ENCODE results near the gene ZFHX3.

The ZFHX3 gene

GRCh38 chr16:72764015-72764654, 283.8 kb downstream of the ZFHX3 start:
- no peaks in the 10 kb centered on the region for H3K36me3 ChIP-seq
- no peak overlapping the region; the same call in 1 of the 2 replicates for H3K4me3 ChIP-seq
- peak overlapping the region; percentile 25; the same call in 1 of the 2 replicates for H3K27ac ChIP-seq
- peak overlapping the region; percentile 15; the same call in 1 of the 2 replicates for H3K9ac ChIP-seq
- H3K4me2 ChIP-seq: peak overlapping the region; percentile 67
- no peaks in the 10 kb centered on the region for H4K20me1 ChIP-seq
- peaks cover 40% of the 10 kb centered on the region for H3K4me1 ChIP-seq
- no peaks in the 10 kb centered on the region for H3K27me3 ChIP-seq
- no peak for TF ChIP-seq Cebpa-rat (IDR thresholded peaks at IDR 0.05)
- peaks cover 3% of the 10 kb centered on the region for H3K9me3 ChIP-seq

GRCh38 chr16:72760581-72760980, 287.3 kb downstream of the ZFHX3 start:
- Histone ChIP-seq H4K20me1 (no peaks in the 10 kb centered on the region), H3K4me2 (no peak overlapping the region), H3K9me3 (peaks cover 32% of the 10 kb centered on the region), H3K36me3 (no peaks in the 10 kb centered on the region), H3K4me1 (peaks cover 35% of the 10 kb centered on the region), H3K27me3 (no peaks in the 10 kb centered on the region), H3K9ac (no peak overlapping the region), H3K27ac (no peak overlapping the region), H3K4me3 (no peak overlapping the region)
- TF ChIP-seq Cebpa-rat (IDR thresholded peaks at IDR 0.05): no peak

- TF ChIP-seq Cebpa-rat (IDR thresholded peaks at IDR 0.05): no peak
Measured at GRCh38 chr16:72753881-72754280, 294.0 kb downstream of the ZFHX3 start.

GRCh38 chr16:72752004-72752695, 295.8 kb downstream of the ZFHX3 start:
- Histone ChIP-seq H3K4me1 (no peaks in the 10 kb centered on the region), H3K9ac (no peak overlapping the region), H3K27me3 (no peaks in the 10 kb centered on the region), H3K4me3 (no peak overlapping the region), H3K9me3 (peaks cover 18% of the 10 kb centered on the region), H3K27ac (no peak overlapping the region), H3K4me2 (no peak overlapping the region), H4K20me1 (no peaks in the 10 kb centered on the region), H3K36me3 (no peaks in the 10 kb centered on the region)
- no peak for TF ChIP-seq Cebpa-rat (IDR thresholded peaks at IDR 0.05)

More at GRCh38 chr16:72753881-72754280, 294.0 kb downstream of the ZFHX3 start:
- Histone ChIP-seq H4K20me1 (no peaks in the 10 kb centered on the region), H3K36me3 (no peaks in the 10 kb centered on the region), H3K27me3 (no peaks in the 10 kb centered on the region), H3K4me3 (no peak overlapping the region), H3K27ac (no peak overlapping the region), H3K4me2 (no peak overlapping the region), H3K9ac (no peak overlapping the region), H3K4me1 (no peaks in the 10 kb centered on the region), H3K9me3 (peaks cover 34% of the 10 kb centered on the region)

DNA sequence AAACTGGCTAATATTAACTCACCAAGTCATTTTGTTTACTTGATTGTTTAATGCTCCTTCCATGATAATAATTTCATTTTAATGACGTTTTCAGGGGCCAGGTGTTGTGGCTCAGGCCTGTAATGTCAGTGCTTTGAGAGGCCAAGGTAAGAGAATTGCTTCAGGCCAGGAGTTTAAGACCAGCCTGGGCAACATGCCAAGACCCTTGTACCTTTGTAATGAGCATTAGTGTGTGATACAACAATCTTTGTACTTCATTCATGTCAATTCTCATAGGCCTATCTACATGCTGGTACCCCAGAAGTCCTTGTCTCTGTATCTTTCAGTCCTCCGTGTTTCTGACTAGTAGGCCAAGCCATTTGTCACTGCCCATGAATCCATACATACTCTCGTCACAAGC, 296.9 kb downstream of the ZFHX3 start:
- Histone ChIP-seq H3K4me3 (no peak overlapping the region), H3K4me2 (no peak overlapping the region), H3K9ac (no peak overlapping the region), H3K27ac (no peak overlapping the region), H3K9me3 (peaks cover 10% of the 10 kb centered on the region), H3K27me3 (no peaks in the 10 kb centered on the region), H4K20me1 (no peaks in the 10 kb centered on the region), H3K36me3 (no peaks in the 10 kb centered on the region), H3K4me1 (no peaks in the 10 kb centered on the region)
- TF ChIP-seq Cebpa-rat (IDR thresholded peaks at IDR 0.05): no peak

- Histone ChIP-seq H3K4me2 (no peak overlapping the region), H3K9me3 (no peaks in the 10 kb centered on the region), H3K27me3 (no peaks in the 10 kb centered on the region), H4K20me1 (no peaks in the 10 kb centered on the region), H3K4me1 (no peaks in the 10 kb centered on the region), H3K4me3 (no peak overlapping the region), H3K9ac (no peak overlapping the region), H3K27ac (no peak overlapping the region), H3K36me3 (no peaks in the 10 kb centered on the region)
- no peak for TF ChIP-seq Cebpa-rat (IDR thresholded peaks at IDR 0.05)
Measured at GRCh38 chr16:72749091-72749490, 298.8 kb downstream of the ZFHX3 start.

DNA sequence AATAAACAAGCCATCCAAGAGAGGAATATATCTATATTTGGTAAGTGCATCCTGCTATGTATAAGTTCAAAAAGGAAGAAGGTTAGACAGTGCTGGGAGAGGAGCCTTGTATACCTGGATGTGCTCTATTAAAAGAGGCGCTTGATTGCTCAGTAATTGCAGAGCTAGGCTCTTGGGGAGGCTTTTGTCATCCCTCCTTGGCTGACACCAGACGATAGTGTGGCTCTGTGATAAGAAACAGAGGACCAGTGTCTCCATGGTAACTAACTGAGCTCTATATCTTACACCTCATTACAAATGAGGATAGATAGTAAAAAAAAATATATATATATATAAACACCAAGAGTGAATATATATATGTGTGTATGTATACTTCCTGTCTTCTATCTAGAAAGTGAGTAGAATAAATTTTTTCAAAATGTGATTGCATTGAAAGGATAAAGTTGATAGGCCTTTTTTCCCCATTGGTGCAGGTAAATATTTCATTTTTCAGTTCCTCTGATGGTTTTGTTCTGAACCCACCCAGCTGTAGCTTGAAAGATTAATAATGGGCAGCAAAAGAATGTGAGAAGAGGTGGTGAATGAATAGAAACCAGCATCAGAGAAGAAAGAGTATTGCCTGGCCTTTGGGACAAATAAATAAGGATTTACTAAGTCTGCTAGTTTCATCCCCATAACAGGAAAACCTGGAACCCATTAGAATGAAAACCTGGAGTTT, 303.7 kb downstream of the ZFHX3 start:
- Histone ChIP-seq H3K4me1 (no peaks in the 10 kb centered on the region), H3K9ac (no peak overlapping the region), H4K20me1 (no peaks in the 10 kb centered on the region), H3K4me2 (no peak overlapping the region), H3K27ac (no peak overlapping the region), H3K9me3 (peaks cover 6% of the 10 kb centered on the region; the same call in 1 of the 2 replicates), H3K27me3 (no peaks in the 10 kb centered on the region), H3K36me3 (no peaks in the 10 kb centered on the region), H3K4me3 (no peak overlapping the region)
- no peak for TF ChIP-seq Cebpa-rat (IDR thresholded peaks at IDR 0.05)

- H3K9me3 ChIP-seq: peaks cover 6% of the 10 kb centered on the region; the same call in 1 of the 2 replicates
- H3K4me3 ChIP-seq: no peak overlapping the region
- no peak for TF ChIP-seq Cebpa-rat (IDR thresholded peaks at IDR 0.05)
- H3K4me2 ChIP-seq: no peak overlapping the region
- H3K36me3 ChIP-seq: no peaks in the 10 kb centered on the region
- H3K27ac ChIP-seq: no peak overlapping the region
- H3K4me1 ChIP-seq: no peaks in the 10 kb centered on the region
- no peaks in the 10 kb centered on the region for H4K20me1 ChIP-seq
- no peaks in the 10 kb centered on the region for H3K27me3 ChIP-seq
- H3K9ac ChIP-seq: no peak overlapping the region
Measured at GRCh38 chr16:72743011-72743761, 304.7 kb downstream of the ZFHX3 start.

GRCh38 chr16:72740347-72740746, 307.6 kb downstream of the ZFHX3 start:
- H3K9ac ChIP-seq: no peak overlapping the region
- H3K27me3 ChIP-seq: no peaks in the 10 kb centered on the region
- no peaks in the 10 kb centered on the region for H3K4me1 ChIP-seq
- H3K9me3 ChIP-seq: peaks cover 6% of the 10 kb centered on the region; the same call in 1 of the 2 replicates
- H3K4me2 ChIP-seq: no peak overlapping the region
- H3K27ac ChIP-seq: no peak overlapping the region
- H3K36me3 ChIP-seq: 0 out of 2 replicates have a peak, but pooled peaks cover 4% of the 10 kb centered on the region
- no peak for TF ChIP-seq Cebpa-rat (IDR thresholded peaks at IDR 0.05)
- H3K4me3 ChIP-seq: no peak overlapping the region
- H4K20me1 ChIP-seq: no peaks in the 10 kb centered on the region

Measured in BLaER1 (cell line).